Left lung (tissue), 10 donors: ENCODE measurements around the gene PEPD. TPM values are rescaled to one million over a fixed set of nuclear protein-coding genes. Genes with fewer than 3 reads are reported as not detected.

ENCODE experiments used
- ATAC-seq: fragments of 200-7000 bp; cut with Tn5 transposase; one replicate; pipeline ENCODE4 v1.9.1; 2020; ENCODE audit warnings: moderate library complexity
- DNase-seq, 4 donors: peaks; one replicate each; pipeline ENCODE4 v3.0.0-alpha.2; 2013 to 2020
- H3K27ac ChIP-seq, 2 donors: fragments of 200-600 bp; sonication (generic) in 1 of 2; one replicate each; pipeline versions ENCODE4 v1.5.0 to v1.8.0; 2020 to 2021
- H3K27me3 ChIP-seq, 2 donors: fragments of 200-600 bp; sonication (generic) in 1 of 2; one replicate each; pipeline versions ENCODE4 v1.5.0 to v1.8.0; 2020 to 2021
- H3K36me3 ChIP-seq, 2 donors: fragments of 200-600 bp; sonication (generic) in 1 of 2; one replicate each; pipeline versions ENCODE4 v1.5.0 to v1.8.0; 2020 to 2021
- H3K4me1 ChIP-seq, 2 donors: fragments of 200-600 bp; one replicate each; pipeline ENCODE4 v1.8.0; 2021
- H3K4me3 ChIP-seq, 2 donors: fragments of 200-600 bp; sonication (generic) in 1 of 2; one replicate each; pipeline versions ENCODE4 v1.5.0 to v1.8.0; 2020 to 2021; ENCODE audit warnings: mild to moderate bottlenecking in 1 of 2
- H3K9me3 ChIP-seq, 2 donors: fragments of 200-600 bp; sonication (generic) in 1 of 2; one replicate each; pipeline versions ENCODE4 v1.5.0 to v1.8.0; 2020 to 2021
- intact Hi-C, 2 donors: fragments of 100-400 bp; cut with DNase I; formaldehyde crosslinking; loops; one replicate each; pipeline versions ENCODE4 v1.11.2 to v1.14.2; 2022
- polyA plus RNA-seq, 6 donors: library from polyadenylated mRNA; unstranded; fragments of 120-200 nt; gene quantifications; one replicate each; pipeline ENCODE4 v1.2.1, GENCODE V29; 2013; ENCODE audit not compliant: insufficient read length in 6 of 6
- total RNA-seq, 2 donors: library from RNA; stranded (reverse); fragmentation: NEBNext Ultra II Directional; extraction: Animal tissue kit (Norgen Biotek cat#: 25700); gene quantifications; one replicate each; pipeline ENCODE4 v1.2.1, GENCODE V29; 2021
- TF ChIP-seq, protein P1 (sequence below), 2 donors: fragments of 200-600 bp; sonication (generic) in 1 of 2; IDR thresholded peaks; one replicate each; pipeline versions ENCODE4 v1.5.0 to v1.8.0; 2021; ENCODE audit warnings: antibody characterized with exemption in 2 of 2
- donor health status: DM: no; HTN: yes; CAD: no.
- donor health status: DM: no; HTN: no; CAD: no.

The PEPD gene
- total and polyA plus RNA-seq, 8 donors: 41.2 to 90.1 (median 46.2) TPM

DNA sequence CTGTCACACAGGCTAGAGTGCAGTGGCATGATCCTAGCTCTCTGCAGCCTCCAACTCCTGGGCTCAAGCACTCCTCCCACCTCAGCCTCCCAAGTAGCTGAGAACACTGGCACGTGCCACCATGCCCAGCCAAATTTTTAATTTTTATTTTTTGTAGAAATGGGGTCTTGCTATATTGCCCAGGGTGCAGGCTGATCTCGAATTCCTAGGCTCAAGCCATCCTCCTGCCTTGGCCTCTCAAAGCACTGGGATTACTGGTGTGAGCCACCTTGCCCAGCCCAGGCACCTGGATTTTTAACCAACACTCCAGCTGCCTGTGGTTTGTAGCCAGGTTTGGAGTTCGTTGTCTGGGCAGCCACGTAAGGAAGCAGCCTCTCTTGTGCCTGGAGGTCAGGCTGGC, 9.3 kb upstream of the PEPD start:
- Histone ChIP-seq H3K4me3 (no peak overlapping the region), H3K9me3 (no peaks in the 10 kb centered on the region), H3K36me3 (no peaks in the 10 kb centered on the region), H3K27ac (no peak overlapping the region), H3K4me1 (no peaks in the 10 kb centered on the region), H3K27me3 (peaks cover 0 to 74% of the 10 kb centered on the region in 2 donors)
- intact Hi-C loops: no loop called here
- DNase-seq (no peak), ATAC-seq (no peak)
- TF ChIP-seq, protein P1, sequence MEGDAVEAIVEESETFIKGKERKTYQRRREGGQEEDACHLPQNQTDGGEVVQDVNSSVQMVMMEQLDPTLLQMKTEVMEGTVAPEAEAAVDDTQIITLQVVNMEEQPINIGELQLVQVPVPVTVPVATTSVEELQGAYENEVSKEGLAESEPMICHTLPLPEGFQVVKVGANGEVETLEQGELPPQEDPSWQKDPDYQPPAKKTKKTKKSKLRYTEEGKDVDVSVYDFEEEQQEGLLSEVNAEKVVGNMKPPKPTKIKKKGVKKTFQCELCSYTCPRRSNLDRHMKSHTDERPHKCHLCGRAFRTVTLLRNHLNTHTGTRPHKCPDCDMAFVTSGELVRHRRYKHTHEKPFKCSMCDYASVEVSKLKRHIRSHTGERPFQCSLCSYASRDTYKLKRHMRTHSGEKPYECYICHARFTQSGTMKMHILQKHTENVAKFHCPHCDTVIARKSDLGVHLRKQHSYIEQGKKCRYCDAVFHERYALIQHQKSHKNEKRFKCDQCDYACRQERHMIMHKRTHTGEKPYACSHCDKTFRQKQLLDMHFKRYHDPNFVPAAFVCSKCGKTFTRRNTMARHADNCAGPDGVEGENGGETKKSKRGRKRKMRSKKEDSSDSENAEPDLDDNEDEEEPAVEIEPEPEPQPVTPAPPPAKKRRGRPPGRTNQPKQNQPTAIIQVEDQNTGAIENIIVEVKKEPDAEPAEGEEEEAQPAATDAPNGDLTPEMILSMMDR (IDR thresholded peaks at IDR 0.05): no peak

DNA sequence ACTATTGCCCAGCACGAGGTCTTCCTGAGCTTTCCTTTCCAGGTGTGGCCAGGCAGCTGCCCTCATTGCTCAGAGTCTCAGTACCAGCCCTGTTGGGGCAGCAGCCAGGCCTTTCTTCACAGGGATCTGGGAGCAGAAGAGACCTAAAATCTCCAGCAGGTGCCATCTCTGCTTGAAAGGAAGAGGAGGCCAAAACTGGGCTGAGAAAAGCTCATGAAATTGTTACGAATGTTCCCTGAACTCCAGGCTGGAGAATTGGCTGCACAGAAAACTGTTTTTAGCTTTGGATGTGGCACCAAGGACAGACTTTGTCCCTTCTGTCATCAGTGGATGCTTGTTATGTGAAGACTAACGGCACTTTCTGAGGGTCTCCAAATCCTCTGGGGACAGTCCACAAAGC, 8.7 kb upstream of the PEPD start:
- ATAC-seq: no peak
- H3K27ac ChIP-seq: no peak overlapping the region
- intact Hi-C loops: no loop called here
- H3K36me3 ChIP-seq: no peaks in the 10 kb centered on the region
- no peaks in the 10 kb centered on the region for H3K9me3 ChIP-seq
- no peak overlapping the region for H3K4me3 ChIP-seq
- no peak for DNase-seq
- TF ChIP-seq, protein P1 (IDR thresholded peaks at IDR 0.05): no peak
- H3K4me1 ChIP-seq: no peaks in the 10 kb centered on the region
- peaks cover 0 to 70% of the 10 kb centered on the region in 2 donors for H3K27me3 ChIP-seq

DNA sequence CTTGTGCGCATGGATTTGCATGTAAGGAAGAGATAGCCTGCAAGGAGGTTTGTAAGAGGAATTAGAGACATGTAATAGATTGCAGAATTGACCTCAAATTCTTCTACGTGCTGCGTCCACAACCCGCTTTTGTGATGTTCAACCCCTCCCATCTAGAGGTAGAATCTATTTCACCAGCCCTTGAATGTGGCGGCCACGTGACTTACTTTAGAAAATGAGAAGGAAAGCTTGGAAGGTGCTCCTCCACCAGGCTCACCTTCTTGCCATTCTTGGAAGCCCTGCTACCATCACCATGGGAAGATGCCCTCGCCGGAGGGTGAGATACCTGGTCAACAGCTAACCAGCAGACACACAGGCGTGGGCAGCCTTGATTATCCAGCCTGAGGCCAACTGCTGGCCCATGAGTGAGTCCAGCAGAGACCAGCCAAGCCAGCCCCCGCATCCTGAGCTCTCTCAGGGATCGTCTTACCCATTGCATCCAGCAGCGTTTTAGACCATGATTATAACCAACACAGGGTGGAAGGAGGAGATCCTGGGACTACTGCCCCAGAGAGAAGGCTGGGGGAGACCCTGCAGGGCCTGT, 7.6 kb upstream of the PEPD start:
- DNase-seq (no peak), ATAC-seq (no peak)
- TF ChIP-seq, protein P1 (IDR thresholded peaks at IDR 0.05): no peak
- H3K36me3 ChIP-seq: no peaks in the 10 kb centered on the region
- no peaks in the 10 kb centered on the region for H3K9me3 ChIP-seq
- no peak overlapping the region for H3K27ac ChIP-seq
- H3K27me3 ChIP-seq: peaks cover 0 to 65% of the 10 kb centered on the region in 2 donors
- H3K4me3 ChIP-seq: no peak overlapping the region
- intact Hi-C loops: no loop called here
- H3K4me1 ChIP-seq: no peaks in the 10 kb centered on the region

DNA sequence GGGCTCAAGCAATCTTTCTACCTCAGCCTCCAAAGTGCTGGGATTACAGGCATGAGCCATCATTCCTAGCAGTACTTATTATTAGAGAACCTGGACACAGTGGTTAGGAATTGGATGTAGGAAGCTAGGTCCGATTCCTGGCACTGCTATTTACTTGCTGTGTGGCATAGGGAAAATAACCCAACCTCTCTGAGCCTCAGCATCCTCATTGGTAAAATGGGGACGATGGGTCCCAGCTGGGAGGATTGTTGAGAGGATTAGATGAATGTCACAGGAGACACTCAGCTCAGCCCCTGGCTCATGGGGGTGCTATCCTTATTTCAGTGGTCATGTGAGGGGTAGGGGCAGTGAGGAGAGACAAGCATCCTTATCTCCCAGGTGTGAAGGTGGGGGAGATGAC, 6.8 kb upstream of the PEPD start:
- H3K4me3 ChIP-seq: no peak overlapping the region
- peaks cover 0 to 57% of the 10 kb centered on the region in 2 donors for H3K27me3 ChIP-seq
- no peaks in the 10 kb centered on the region for H3K4me1 ChIP-seq
- TF ChIP-seq, protein P1 (IDR thresholded peaks at IDR 0.05): no peak
- intact Hi-C loops: no loop called here
- DNase-seq (no peak), ATAC-seq (no peak)
- H3K36me3 ChIP-seq: no peaks in the 10 kb centered on the region
- no peak overlapping the region for H3K27ac ChIP-seq
- H3K9me3 ChIP-seq: no peaks in the 10 kb centered on the region

DNA sequence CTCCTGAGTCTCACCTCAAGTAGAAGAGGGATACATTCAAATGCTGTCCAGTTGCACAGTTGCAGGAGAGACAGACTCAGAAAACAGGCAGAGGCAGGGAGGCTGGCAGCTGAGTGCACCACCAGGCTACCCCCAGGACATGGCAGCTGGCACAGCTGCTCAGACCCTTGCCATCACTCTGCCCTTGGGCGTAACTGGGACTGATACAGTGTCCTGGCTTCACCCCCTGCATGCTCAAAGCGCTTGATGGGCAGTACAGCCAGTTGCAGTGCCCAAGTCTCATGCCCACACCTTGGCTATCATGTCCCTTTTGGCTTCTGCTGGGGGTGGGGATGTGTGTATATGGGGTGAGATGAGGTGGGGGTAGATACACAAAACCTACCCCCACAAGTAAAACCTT, 5.5 kb upstream of the PEPD start:
- H3K27ac ChIP-seq: no peak overlapping the region
- no peaks in the 10 kb centered on the region for H3K9me3 ChIP-seq
- TF ChIP-seq, protein P1 (IDR thresholded peaks at IDR 0.05): no peak
- intact Hi-C loops: no loop called here
- peaks cover 0 to 47% of the 10 kb centered on the region in 2 donors for H3K27me3 ChIP-seq
- no peaks in the 10 kb centered on the region for H3K36me3 ChIP-seq
- no peak overlapping the region for H3K4me3 ChIP-seq
- ATAC-seq: no peak
- peaks cover 0 to 5% of the 10 kb centered on the region in 2 donors for H3K4me1 ChIP-seq
- no peak for DNase-seq
